NCI-H1105 (cell line): ENCODE measurements around the gene BCL6.

Experiments
- DNase-seq: peaks from one replicate; lab custom pipeline; 2025; lab: John Stamatoyannopoulos, UW

BCL6 gene

DNA sequence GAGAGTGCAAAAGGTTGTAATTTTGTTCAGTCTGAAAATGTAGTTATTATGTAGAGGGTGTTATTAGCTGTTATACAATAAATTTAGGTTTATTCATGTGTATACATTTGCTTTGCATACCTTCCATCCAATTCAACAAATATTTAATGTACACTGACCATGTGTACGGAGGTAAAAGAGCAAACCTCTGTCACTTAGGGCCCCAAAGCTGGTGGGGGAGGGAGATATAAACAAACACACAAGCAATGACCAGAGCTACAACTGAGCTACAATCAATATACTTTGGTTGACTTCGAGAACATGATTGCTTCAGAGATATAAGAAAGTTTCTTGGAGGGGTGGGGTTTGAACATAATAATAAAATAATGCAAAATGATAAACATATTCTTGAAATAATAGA is 17.5 kb upstream of the BCL6 start:
- DNase-seq, result no peak

DNA sequence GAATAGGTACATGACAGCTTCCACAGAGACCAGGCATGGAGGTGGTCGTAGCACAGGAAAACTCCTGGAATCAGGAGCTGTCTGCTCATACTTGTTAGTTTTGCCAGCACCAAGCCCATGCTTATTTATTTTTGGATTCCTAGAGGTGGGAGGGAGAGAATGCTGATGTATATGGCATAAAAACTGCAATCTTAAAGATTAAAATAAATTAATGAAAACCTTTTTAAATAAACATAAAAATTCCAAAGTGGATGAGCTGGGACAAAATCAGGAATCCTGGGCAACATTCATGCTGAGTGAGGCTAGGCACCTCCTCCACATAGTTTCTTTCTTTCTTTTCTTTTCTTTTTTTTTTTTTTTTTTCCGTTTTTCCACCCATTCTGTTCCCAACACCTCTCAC is 14.3 kb upstream of the BCL6 start:
- no peak for DNase-seq

- DNase-seq, result no peak
These were observed 13.2 kb upstream of the BCL6 start for GRCh38 chr3:187758318-187758955.

DNA sequence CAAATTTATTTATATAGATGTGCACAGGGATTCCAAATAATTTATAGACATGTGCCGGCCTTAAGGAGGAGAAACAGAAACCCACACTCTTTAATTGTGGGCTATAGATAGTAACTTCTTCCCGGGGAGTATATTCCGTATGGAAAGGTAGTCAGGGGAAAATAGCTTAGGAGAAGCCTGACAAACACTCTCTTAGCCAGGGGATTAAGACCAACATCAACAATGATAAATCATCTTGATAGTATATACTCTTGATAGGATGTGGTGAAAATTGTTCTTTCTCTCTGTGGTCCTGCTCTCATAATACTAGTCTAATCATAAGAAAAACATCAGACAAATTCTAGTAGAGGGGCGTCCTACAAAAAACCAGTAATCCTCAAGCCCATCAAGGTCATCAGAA is 8.2 kb upstream of the BCL6 start:
- no peak for DNase-seq

GRCh38 chr3:187750513-187751123 is 5.3 kb upstream of the BCL6 start:
- DNase-seq, result peak; percentile 46

GRCh38 chr3:187750006-187750512 is 4.8 kb upstream of the BCL6 start:
- peak; percentile 91 for DNase-seq

DNA sequence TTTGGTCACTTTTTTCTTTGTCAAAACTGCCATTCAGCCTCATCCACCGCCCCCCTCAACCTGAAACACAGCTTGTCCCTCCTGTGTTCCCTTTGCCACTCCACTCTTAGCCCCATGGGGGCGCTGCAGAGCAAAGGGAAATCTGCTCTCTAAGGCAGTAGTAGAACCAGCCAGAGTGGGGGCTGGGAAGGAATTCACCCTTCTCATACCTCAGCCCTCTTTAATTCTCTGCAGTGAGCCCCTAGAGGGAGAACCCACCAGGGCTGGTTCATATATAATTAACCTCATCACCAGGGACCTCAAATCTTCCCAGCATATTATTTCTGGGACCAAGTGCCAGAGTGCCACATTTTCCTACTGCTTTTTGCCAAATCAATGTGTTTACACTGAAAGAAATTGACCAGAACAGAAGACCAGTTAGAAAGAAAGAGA is 2.8 kb upstream of the BCL6 start:
- DNase-seq, result peak; percentile 92

- DNase-seq, result no peak
These were observed 2.2 kb upstream of the BCL6 start for GRCh38 chr3:187747506-187747905.

DNA sequence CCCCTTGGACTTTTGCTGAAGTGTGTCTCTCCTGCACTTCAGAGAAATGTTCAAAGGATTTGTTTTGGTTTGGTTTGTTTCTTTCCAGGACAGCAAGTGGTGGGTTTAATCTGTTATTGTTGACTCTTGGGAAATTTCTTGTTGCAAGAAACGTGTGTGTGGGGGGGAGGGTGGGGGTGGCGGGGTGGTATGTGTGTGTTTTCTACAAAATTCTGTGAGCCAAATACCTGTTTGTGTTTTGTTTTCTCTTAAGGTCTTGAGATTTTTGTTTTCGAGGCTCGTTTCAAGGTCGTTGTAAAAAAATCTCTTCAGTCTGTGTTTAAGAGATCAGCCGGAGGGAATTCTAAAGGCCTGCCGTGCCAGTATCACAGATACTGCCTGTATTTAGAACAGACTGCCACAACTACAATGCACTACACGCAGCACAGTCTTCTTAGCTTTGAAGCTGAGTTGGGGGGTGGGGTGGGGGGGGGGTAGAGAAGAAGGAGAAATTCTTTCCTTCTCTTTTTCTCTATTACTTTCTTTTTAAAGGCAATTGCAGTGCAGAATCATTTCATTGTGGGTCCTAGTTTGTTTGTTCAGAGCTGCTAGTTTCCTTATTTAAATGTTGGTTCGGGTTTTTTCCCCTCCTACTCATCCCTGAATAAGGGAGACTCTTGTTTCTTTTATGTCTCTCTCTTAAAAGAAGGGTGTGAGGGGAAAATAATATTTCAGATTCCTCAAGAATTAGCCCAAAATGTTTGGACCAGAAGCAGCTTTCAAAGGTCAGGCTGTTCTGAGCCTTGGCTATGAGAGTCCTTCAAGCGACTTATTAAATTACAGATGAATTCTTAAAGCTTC is 1.4 kb upstream of the BCL6 start:
- no peak for DNase-seq

GRCh38 chr3:187746059-187746441 is 782 bp upstream of the BCL6 start:
- no peak for DNase-seq

- peak; percentile 35 for DNase-seq
These were observed 808 bp downstream of the BCL6 start for GRCh38 chr3:187744169-187745151.

GRCh38 chr3:187743195-187744141 is 1.8 kb downstream of the BCL6 start:
- DNase-seq, result peak; percentile 60

DNA sequence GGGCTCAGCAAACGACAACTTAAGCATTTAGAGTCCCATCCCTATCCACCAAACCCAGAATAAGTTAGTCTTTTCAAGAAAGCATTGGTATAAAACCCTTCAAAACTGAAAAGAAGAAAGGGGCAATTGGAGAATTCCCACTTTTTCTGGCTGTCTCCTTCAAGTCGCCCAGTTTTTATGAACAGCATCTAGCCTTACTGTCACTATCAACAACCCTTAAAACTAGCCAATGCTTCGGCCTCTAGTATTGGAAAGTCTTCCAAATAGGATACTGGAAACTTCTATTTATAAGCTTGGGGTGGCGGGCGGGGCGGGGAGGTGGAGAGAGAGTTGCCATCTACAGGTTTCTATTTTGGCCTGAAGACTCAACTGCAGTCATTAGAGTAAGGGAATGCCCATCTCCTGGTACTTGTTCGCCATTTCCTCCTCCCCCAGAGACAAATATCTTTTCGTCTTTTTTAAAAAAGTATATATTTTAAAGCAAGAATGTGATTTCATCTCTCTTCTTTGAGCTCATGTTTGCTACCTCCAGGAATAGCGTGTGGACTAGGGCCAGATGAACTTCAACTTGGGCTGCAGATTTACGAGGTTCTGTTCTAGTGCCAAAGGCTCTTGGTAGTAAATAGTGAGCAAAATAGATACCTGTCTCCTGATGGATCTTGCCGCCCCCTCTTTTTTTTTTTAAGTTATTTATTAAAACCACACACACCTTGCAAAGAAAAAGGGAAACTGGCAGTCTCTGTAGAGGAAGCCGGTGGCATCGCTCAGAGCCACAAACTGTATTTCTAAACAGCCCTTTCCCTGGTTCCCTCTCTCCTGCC is 2.7 kb downstream of the BCL6 start:
- peak; percentile 60 for DNase-seq

GRCh38 chr3:187741403-187742350 is 3.6 kb downstream of the BCL6 start:
- DNase-seq, result peak; percentile 71

GRCh38 chr3:187740421-187741399 is 4.6 kb downstream of the BCL6 start:
- peak; percentile 72 for DNase-seq

- DNase-seq, result peak; percentile 88
These were observed 5.5 kb downstream of the BCL6 start for GRCh38 chr3:187739561-187740332.
